ENCODE data around the gene TSPAN2.

GRCh38 chr1:115127539-115127938 is 38.2 kb upstream of the TSPAN2 start:
- TF ChIP-seq POLR2AphosphoS5 (IDR thresholded peaks at IDR 0.05; ENCODE audit: insufficient read depth, low read depth, low read length) (no peak), CTCF (IDR thresholded peaks at IDR 0.05; ENCODE audit: extremely low read depth in 1 of 2, insufficient read depth in 1 of 2, low read depth in 1 of 2, low read length in 2 of 2) (no peak), POLR2A (IDR thresholded peaks at IDR 0.05; ENCODE audit: low read depth, low read length) (no peak), MAX (IDR thresholded peaks at IDR 0.05; ENCODE audit: insufficient read depth, insufficient read length) (no peak), EZH2 (IDR thresholded peaks at IDR 0.05; ENCODE audit: borderline replicate concordance, low read depth, low read length, severe bottlenecking) (no peak), JUN (IDR thresholded peaks at IDR 0.05; ENCODE audit: borderline replicate concordance, insufficient read depth, insufficient read length, low read depth) (no peak), MYC (IDR thresholded peaks at IDR 0.05; ENCODE audit: low read depth, low read length) (no peak)

Data from endothelial cell of umbilical vein (primary cell).